Keratinocyte (primary cell): ENCODE measurements around the gene APOL1. TPM values are rescaled to one million over a fixed set of nuclear protein-coding genes. Genes with fewer than 3 reads are reported as not detected.
A peak's percentile ranks its signal among the peaks of the same experiment; 100 is the strongest.

Experiments used
- DNase-seq: peaks from one replicate; pipeline ENCODE4 v3.0.0-alpha.2; 2011; ENCODE audit warnings: low read depth, missing footprints, low spot score
- FAIRE-seq: peaks from 2 replicates; lab custom pipeline; 2011; peaks lifted over from hg19 to GRCh38; lab: Jason Lieb, UNC
- H2AFZ ChIP-seq: 2 replicates; pipeline ENCODE4 v1.6.0; 2012; ENCODE audit warnings: low read length, control low read depth, inconsistent platforms; ENCODE audit not compliant: control insufficient read depth
- H3K27ac ChIP-seq: 2 replicates; pipeline ENCODE4 v1.5.1; 2011; ENCODE audit warnings: low read length; ENCODE audit not compliant: control insufficient read depth, insufficient read depth
- H3K27me3 ChIP-seq: 3 replicates; pipeline ENCODE4 v1.6.0; 2011; ENCODE audit warnings: low read length; ENCODE audit not compliant: control insufficient read depth, insufficient read depth; ENCODE audit errors: extremely low read depth
- H3K36me3 ChIP-seq, 2 experiments: 2 replicates in 1 of 2; 3 replicates in 1 of 2; pipeline ENCODE4 v1.5.1; 2011; ENCODE audit warnings: low read length in 2 of 2, mild to moderate bottlenecking in 1 of 2; ENCODE audit not compliant: control insufficient read depth in 2 of 2, insufficient read depth in 2 of 2; ENCODE audit errors: extremely low read depth in 1 of 2
- H3K4me1 ChIP-seq: 3 replicates; pipeline ENCODE4 v1.5.1; 2011; ENCODE audit warnings: low read length; ENCODE audit not compliant: control insufficient read depth, insufficient read depth; ENCODE audit errors: extremely low read depth
- H3K4me2 ChIP-seq: 3 replicates; pipeline ENCODE4 v1.6.0; 2011; ENCODE audit warnings: low read depth, low read length; ENCODE audit not compliant: control insufficient read depth, insufficient read depth; ENCODE audit errors: extremely low read depth
- H3K4me3 ChIP-seq, 3 experiments: fragments of 200-600 bp in 1 of 3; sonication (generic) in 1 of 3; 2 replicates in 2 of 3; 3 replicates in 1 of 3; pipeline ENCODE4 v1.5.1; 2011 to 2016; ENCODE audit warnings: low read length in 3 of 3, mild to moderate bottlenecking in 3 of 3, control low read depth in 2 of 3, inconsistent platforms in 1 of 3, low read depth in 1 of 3, mixed read lengths in 1 of 3, mixed run types in 1 of 3, moderate library complexity in 1 of 3; ENCODE audit not compliant: control insufficient read depth in 2 of 3, insufficient read depth in 2 of 3; ENCODE audit errors: extremely low read depth in 1 of 3
- H3K79me2 ChIP-seq: 2 replicates; pipeline ENCODE4 v1.6.0; 2012; ENCODE audit warnings: low read length; ENCODE audit not compliant: control insufficient read depth, insufficient read depth
- H3K9ac ChIP-seq: 3 replicates; pipeline ENCODE4 v1.6.0; 2011; ENCODE audit warnings: low read length; ENCODE audit not compliant: control insufficient read depth, insufficient read depth; ENCODE audit errors: extremely low read depth
- H3K9me1 ChIP-seq: 3 replicates; pipeline ENCODE4 v1.6.0; 2011; ENCODE audit warnings: low read length; ENCODE audit not compliant: control insufficient read depth, insufficient read depth; ENCODE audit errors: extremely low read depth
- H3K9me3 ChIP-seq: 2 replicates; pipeline ENCODE4 v1.5.1; 2012; ENCODE audit warnings: low read depth, low read length; ENCODE audit not compliant: control insufficient read depth
- H4K20me1 ChIP-seq: 3 replicates; pipeline ENCODE4 v1.6.0; 2011; ENCODE audit warnings: low read length; ENCODE audit not compliant: control insufficient read depth, insufficient read depth; ENCODE audit errors: extremely low read depth
- CTCF ChIP-seq, 3 experiments: IDR thresholded peaks in 1 of 3; conservative IDR thresholded peaks in 1 of 3; optimal IDR thresholded peaks in 1 of 3; 2 replicates in 2 of 3; 3 replicates in 1 of 3; pipeline versions ENCODE3 to v1.5.1; 2011; ENCODE audit warnings: low read length in 3 of 3, mild to moderate bottlenecking in 3 of 3, moderate library complexity in 2 of 3, control low read depth in 1 of 3, inconsistent platforms in 1 of 3; ENCODE audit not compliant: insufficient read depth in 2 of 3; ENCODE audit errors: extremely low read depth in 1 of 3
- EZH2 ChIP-seq: IDR thresholded peaks from one replicate; pipeline ENCODE4 v1.6.1; 2012; ENCODE audit warnings: inconsistent platforms, mild to moderate bottlenecking, low read length, moderate library complexity
- dilution Hi-C: fragments of 300-500 bp; cut with MboI; formaldehyde crosslinking; loops from one replicate; pipeline ENCODE4 v1.7.0; 2020; ENCODE audit warnings: low sequenced_read_pairs; ENCODE audit not compliant: extremely low pct_ligation_motif_present
- polyA plus RNA-seq, 5 experiments: library from polyadenylated mRNA; depleted of rRNA in 3 of 5; stranded (reverse) in 3 of 5; stranded (forward) in 1 of 5; unstranded in 1 of 5; fragments of >200 nt; gene quantifications; 1 replicate in 1 of 5; 2 replicates in 3 of 5; 3 replicates in 1 of 5; pipeline versions ENCODE4 v1.2.1 to v1.2.3, GENCODE V29; 2011 to 2012; ENCODE audit warnings: missing spikeins in 2 of 5, low read depth in 1 of 5, low replicate concordance in 1 of 5

Gene APOL1
- polyA plus RNA-seq, 1 donor (not counting 4 experiments of a cell fraction or from before 2014, with no cell fraction given), result 3.0 TPM

DNA sequence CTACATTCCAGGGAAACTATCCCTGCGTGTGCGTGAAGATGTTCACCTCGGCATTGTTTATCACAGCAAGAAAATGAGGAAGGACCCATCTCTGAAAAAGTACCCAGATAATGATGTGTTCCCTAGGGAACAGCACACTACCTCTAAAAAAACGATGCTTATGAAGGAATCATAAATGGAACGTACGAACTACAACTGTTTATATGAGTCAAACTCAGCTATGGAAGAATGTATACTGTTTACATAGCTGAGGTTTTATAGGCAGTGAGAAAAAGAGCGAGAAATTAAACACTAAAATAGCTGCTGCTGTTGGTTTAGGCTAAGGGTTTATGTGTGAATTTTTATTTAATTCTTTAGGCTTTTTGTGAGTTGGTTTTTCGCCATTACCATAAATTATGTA, 48.9 kb downstream of the APOL1 start:
- FAIRE-seq (peak; percentile 58), DNase-seq (no peak)
- H3K79me2 ChIP-seq, result peaks cover 91% of the 10 kb centered on the region
- no peak overlapping the region for H3K4me2 ChIP-seq
- H3K9me3 ChIP-seq, result no peaks in the 10 kb centered on the region
- H3K27me3 ChIP-seq, result no peaks in the 10 kb centered on the region
- no peak overlapping the region for H3K27ac ChIP-seq
- peaks cover 84 to 90% of the 10 kb centered on the region in 2 experiments for H3K36me3 ChIP-seq
- H3K4me3 ChIP-seq, result no peak overlapping the region
- TF ChIP-seq CTCF (optimal IDR thresholded peaks at IDR 0.05 in 1 of 3, IDR thresholded peaks at IDR 0.05 in 1 of 3, conservative IDR thresholded peaks at IDR 0.05 in 1 of 3; ENCODE audit: extremely low read depth in 1 of 3, insufficient read depth in 2 of 3, low read length in 3 of 3), result no peak
- peaks cover 43% of the 10 kb centered on the region for H4K20me1 ChIP-seq
- H3K9me1 ChIP-seq, result no peaks in the 10 kb centered on the region
- H2AFZ ChIP-seq, result no peak overlapping the region
- no peak overlapping the region for H3K9ac ChIP-seq
- dilution Hi-C loops, result no loop called here
- no peaks in the 10 kb centered on the region for H3K4me1 ChIP-seq

DNA sequence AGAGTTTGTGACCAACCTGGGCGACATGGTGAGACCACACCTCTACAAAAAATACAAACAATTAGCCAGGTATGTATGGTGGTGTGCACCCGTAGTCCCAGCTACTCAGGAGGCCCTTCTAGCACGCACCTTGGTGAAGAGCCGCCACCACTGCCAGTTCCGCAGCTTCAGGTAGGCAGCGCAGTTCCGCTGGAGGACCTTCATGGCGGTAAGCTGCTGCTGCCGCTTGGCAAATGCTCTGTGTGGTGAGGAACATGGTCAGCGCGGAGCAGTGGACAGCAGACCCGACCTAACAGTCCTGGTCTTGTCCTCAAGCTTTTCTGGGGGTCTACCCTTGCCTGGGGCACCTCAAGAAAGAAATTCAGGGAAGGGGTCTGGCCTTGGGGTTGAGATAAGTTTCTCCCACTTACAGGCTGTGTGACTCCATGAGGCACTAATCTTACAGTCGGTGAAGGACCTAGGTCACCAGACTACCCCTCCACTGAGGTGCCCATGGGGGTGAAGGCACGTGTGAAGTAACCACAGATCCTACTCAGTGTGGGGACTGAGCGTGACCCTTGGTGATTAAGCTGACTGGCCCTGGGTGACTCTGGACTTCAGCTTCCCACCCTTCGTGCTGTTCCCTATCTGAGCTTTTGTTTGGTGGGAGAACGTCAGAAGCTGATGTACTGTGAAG, 49.6 kb downstream of the APOL1 start:
- no peak for DNase-seq
- no peak overlapping the region for H3K4me3 ChIP-seq
- no peak for TF ChIP-seq EZH2
- TF ChIP-seq CTCF (optimal IDR thresholded peaks at IDR 0.05 in 1 of 3, IDR thresholded peaks at IDR 0.05 in 1 of 3, conservative IDR thresholded peaks at IDR 0.05 in 1 of 3; ENCODE audit: extremely low read depth in 1 of 3, insufficient read depth in 2 of 3, low read length in 3 of 3), result no peak
- no peaks in the 10 kb centered on the region for H3K9me3 ChIP-seq
- H2AFZ ChIP-seq, result no peak overlapping the region
- H3K9me1 ChIP-seq, result no peaks in the 10 kb centered on the region
- H3K4me2 ChIP-seq, result no peak overlapping the region
- no peaks in the 10 kb centered on the region for H3K27me3 ChIP-seq
- dilution Hi-C loops, result no loop called here
- H3K9ac ChIP-seq, result no peak overlapping the region
- peaks cover 89% of the 10 kb centered on the region for H3K79me2 ChIP-seq
- no peaks in the 10 kb centered on the region for H3K4me1 ChIP-seq
- peaks cover 38% of the 10 kb centered on the region for H4K20me1 ChIP-seq
- H3K27ac ChIP-seq, result no peak overlapping the region
- peaks cover 85 to 87% of the 10 kb centered on the region in 2 experiments for H3K36me3 ChIP-seq
- FAIRE-seq, result no peak
